Head of caudate nucleus (tissue), 42 donors: ENCODE data around the gene TCF25.
A peak's percentile ranks its signal among the peaks of the same experiment; 100 is the strongest.
"Not testable (repeated sequence)": the region's sequence is repeated elsewhere in the genome, so short reads cannot be mapped to it uniquely, and the experiment has no call there.

Source experiments
- DNase-seq, 42 donors: peaks; one replicate each; pipeline versions ENCODE4 v3.0.0 to v3.0.0-alpha.2; 2020 to 2021; ENCODE audit warnings: mixed read lengths in 7 of 42
- intact Hi-C: fragments of 100-400 bp; cut with DNase I; formaldehyde crosslinking; loops from one replicate; pipeline ENCODE4 v1.15.0; 2022

Gene TCF25

DNA sequence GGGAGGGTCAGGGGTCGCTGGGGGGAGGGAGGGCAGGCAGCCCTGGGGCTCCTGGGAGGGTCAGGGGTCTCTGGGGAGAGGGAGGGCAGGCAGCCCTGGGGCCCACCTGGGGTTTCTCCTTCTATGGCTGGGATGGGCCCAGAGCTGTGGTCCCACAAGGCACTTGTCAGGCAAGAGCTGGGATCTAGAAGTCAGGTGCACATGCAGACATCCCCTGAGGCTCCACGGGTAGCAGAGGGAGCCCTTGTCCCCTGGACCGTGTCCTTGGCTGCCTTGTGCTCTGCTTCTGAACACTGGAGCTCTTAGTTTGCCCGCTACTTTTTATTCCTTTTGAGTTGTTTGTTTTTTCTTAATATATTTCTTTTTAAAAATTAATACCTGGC lies 51.5 kb downstream of the TCF25 start:
- no peak for DNase-seq
- intact Hi-C loops = no loop called here

GRCh38 chr16:89925596-89926079 lies 52.2 kb downstream of the TCF25 start:
- intact Hi-C loops = no loop called here
- peak in 16 of 42 donors; percentile 28 to 68 (median 45) for DNase-seq

DNA sequence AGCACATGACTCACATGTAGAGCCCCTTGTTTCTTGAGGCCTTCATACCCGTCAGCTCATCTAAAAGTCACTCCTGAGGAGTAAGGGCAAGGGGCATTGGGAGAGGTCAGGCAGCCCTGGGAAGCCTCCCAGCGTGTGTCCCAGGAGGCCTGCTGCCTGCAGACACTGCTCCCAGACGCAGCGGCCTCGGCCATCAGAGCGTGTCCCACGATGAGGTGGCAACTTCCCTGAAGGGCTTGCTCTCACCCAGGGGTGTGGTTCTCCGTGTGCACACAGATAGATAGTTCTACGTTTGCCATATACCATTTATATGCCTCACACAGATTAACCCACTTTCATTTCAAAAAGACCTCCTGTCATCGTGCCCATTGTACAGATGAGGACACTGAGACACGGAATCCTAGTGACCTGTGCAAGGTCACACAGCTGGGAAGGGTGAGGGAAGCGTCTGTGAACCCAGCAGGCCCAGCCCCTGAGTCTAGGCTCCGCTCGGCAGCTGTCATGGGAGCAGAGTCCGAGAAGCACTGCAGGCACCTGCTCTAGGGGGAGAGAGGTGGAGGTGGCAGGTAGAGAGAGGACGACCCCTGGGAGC lies 58.0 kb downstream of the TCF25 start:
- no peak for DNase-seq
- intact Hi-C loops = no loop called here

GRCh38 chr16:89931964-89932363 lies 58.6 kb downstream of the TCF25 start:
- no peak for DNase-seq
- intact Hi-C loops = no loop called here

- intact Hi-C loops, DNase-seq: not testable (repeated sequence)
Measured at GRCh38 chr16:89934019-89934418, 60.6 kb downstream of the TCF25 start.

DNA sequence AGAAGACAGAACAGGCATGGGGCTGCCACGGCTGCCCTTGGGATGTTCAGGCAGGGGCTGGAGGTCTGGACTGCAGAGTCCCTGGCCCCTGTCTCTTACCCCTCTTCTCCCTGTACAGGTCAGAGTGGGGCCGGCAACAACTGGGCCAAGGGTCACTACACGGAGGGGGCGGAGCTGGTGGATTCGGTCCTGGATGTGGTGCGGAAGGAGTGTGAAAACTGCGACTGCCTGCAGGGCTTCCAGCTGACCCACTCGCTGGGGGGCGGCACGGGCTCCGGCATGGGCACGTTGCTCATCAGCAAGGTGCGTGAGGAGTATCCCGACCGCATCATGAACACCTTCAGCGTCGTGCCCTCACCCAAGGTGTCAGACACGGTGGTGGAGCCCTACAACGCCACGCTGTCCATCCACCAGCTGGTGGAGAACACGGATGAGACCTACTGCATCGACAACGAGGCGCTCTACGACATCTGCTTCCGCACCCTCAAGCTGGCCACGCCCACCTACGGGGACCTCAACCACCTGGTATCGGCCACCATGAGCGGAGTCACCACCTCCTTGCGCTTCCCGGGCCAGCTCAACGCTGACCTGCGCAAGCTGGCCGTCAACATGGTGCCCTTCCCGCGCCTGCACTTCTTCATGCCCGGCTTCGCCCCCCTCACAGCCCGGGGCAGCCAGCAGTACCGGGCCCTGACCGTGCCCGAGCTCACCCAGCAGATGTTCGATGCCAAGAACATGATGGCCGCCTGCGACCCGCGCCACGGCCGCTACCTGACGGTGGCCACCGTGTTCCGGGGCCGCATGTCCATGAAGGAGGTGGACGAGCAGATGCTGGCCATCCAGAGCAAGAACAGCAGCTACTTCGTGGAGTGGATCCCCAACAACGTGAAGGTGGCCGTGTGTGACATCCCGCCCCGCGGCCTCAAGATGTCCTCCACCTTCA lies 61.5 kb downstream of the TCF25 start:
- no peak for DNase-seq
- intact Hi-C loops = no loop called here

GRCh38 chr16:89935620-89936019 lies 62.2 kb downstream of the TCF25 start:
- DNase-seq, intact Hi-C loops: not testable (repeated sequence)

- intact Hi-C loops = no loop called here
Measured at GRCh38 chr16:89936034-89936433, 62.6 kb downstream of the TCF25 start.

GRCh38 chr16:89936508-89936907 lies 63.1 kb downstream of the TCF25 start:
- no peak for DNase-seq
- intact Hi-C loops = no loop called here

More at GRCh38 chr16:89936034-89936433, 62.6 kb downstream of the TCF25 start:
- no peak for DNase-seq

- DNase-seq = no peak
- intact Hi-C loops = no loop called here
Measured at GRCh38 chr16:89936981-89937380, 63.6 kb downstream of the TCF25 start.

DNA sequence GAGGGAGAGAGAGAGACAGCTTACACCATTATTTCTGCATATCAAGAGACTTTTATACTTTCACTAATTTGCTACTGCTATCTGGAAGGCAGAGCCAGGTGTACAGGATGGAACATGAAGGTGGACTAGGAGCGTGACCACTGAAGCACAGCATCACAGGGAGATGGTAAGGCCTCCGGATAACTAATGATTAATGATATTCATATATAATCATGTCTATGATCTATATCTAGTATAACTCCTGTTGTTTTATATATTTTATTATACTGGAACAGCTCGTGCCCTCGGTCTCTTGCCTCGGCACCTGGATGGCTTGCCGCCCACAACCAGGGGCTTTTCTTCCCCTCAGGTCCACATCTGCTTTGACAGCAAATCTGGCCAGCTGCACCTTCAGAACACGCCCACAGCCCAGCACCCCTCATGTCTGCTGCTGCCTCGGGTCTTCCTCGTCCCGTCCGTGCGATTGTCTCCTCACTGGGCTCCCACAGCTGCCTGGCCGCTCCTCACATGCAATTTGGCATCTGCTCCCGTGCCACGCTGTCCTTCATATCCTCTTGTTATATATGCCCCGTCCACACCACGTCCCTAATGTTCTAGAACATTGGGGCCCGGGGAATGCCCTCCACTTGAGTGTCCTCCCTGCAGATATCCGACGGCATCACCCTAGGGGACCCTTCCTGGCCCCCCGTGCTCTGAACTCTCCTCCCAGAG lies 64.9 kb downstream of the TCF25 start:
- no peak for DNase-seq
- intact Hi-C loops = no loop called here

DNA sequence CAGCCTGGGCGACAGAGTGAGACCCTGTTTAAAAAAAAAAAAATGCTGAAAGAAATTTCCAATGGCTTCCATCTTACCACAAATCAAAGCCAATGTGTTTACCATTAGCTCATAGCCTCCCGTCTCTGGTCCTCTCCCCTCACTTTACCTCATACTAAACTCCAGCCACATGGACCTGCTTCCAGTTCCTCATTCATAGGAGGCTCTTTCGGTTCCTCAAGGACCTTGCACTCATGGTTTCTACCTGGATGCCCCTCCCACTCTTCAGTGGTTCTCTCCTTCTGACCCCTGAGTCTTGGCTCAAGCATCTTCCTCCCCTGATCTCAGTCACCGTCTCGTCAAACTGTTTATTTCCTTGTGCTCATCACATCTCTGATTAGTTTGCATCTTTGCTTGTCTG lies 71.4 kb downstream of the TCF25 start:
- DNase-seq = no peak
- intact Hi-C loops = no loop called here

DNA sequence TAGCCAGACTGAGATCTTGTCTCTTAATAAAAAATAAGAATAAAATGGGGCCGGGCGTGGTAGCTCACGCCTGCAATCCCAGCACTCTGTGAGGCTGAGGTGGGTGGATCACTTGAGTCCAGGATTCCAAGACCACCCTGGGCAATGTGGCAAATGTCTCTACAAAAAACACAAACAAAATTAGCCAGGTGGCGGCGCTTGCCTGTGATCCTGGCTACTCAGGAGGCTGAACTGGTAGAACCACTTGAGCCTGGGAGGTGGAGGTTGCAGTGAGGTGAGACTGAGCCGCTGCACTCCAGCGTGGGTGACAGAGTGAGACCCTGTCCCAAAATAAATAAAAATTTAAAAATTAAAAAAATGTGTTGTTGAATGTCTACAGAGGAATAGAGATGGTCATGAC lies 72.3 kb downstream of the TCF25 start:
- DNase-seq = no peak
- intact Hi-C loops = no loop called here

- no peak for DNase-seq
- intact Hi-C loops = no loop called here
Measured at GRCh38 chr16:89946515-89946914, 73.1 kb downstream of the TCF25 start.

- peak in 3 of 42 donors; percentile 10 to 46 (median 38) for DNase-seq
- intact Hi-C loops = no loop called here
Measured at GRCh38 chr16:89949121-89949742, 75.8 kb downstream of the TCF25 start.

GRCh38 chr16:89949756-89950155 lies 76.4 kb downstream of the TCF25 start:
- intact Hi-C loops = no loop called here
- peak in 13 of 42 donors; percentile 12 to 47 (median 28) for DNase-seq

DNA sequence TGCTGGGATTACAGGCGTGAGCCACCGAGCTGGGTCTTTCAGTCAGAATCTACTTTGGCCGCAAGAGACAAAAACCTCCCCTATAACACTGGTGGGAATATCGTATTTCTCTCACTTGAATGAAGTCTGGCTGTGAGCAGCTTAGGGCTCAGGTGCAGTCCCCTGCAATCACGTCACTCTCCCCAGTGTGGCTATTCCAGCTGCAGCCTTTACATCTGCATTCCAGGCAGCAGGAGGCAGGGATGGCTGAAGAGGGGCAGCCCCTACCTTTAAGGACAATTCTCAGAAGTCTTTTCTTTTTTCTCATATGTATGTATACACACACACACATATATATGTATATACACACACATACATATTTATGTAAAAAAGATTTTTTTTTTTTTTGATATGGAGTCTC lies 78.1 kb downstream of the TCF25 start:
- intact Hi-C loops = no loop called here
- no peak for DNase-seq

DNA sequence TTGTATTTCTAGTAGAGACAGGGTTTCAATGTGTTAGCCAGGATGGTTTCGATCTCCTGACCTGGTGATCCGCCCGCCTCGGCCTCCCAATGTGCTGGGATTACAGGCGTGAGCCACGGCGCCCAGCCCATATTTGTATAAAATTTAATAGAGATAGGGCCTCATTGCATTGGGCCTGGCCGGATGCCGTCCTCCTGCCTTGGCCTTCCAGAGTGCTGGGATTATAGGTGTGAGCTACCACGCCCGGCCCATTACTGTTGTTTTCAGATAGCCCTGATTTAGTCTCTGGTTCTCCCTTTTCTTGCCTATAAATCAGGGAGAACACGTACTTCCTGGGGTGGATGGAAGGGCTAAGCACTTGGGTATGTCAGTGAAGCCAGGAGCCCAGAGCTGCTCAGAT lies 78.7 kb downstream of the TCF25 start:
- DNase-seq = no peak
- intact Hi-C loops = no loop called here

DNA sequence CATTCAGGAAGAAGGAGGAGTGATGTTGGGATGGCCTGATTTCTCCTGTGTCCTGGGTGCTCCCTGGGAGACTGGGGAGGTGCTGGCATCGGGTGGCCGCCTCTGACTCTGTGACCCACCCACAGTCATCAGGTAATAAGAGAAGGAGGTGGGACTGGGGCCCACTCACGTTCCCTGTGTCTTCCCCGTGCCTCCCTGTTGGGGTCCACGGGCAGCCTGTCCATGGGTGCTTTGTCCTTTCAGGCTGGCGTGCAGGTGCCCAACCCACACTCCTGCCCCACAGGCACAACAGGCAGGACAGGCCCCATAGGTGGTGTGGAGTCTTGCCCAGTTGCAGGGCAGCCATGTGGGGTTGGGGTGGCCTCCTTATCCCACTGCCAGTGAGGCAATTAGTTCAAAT lies 79.2 kb downstream of the TCF25 start:
- intact Hi-C loops = no loop called here
- no peak for DNase-seq
